ENCODE measurements around the gene ZC3HAV1.
A peak's percentile ranks its signal among the peaks of the same experiment; 100 is the strongest.
"Not testable (repeated sequence)": the region's sequence is repeated elsewhere in the genome, so short reads cannot be mapped to it uniquely, and the experiment has no call there.

Gene ZC3HAV1

GRCh38 chr7:139084709-139085108, 24.8 kb downstream of the ZC3HAV1 start:
- no peak for DNase-seq

GRCh38 chr7:139081584-139081983, 27.9 kb downstream of the ZC3HAV1 start:
- no peak for DNase-seq

DNA sequence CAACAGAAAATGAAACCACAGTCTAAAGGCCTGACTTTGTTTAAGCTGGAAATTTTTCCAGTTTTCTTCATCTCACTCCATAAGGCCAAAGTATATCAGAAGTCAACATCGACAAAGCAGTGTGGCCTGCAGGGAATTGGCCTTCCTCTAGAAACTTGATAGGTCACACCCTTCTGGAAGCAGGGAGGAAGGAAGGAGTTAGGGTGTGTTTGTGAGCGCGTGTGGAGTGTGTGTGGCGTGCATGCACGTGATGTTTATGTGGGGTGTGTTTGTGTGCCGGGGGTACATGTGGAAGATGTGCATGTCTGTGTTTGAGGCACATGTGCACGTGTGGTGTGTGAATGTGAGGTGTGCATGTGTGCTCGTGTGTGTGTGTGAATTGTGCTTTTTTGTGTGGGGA, 28.6 kb downstream of the ZC3HAV1 start:
- no peak for DNase-seq

GRCh38 chr7:139079861-139080260, 29.7 kb downstream of the ZC3HAV1 start:
- no peak for DNase-seq

DNA sequence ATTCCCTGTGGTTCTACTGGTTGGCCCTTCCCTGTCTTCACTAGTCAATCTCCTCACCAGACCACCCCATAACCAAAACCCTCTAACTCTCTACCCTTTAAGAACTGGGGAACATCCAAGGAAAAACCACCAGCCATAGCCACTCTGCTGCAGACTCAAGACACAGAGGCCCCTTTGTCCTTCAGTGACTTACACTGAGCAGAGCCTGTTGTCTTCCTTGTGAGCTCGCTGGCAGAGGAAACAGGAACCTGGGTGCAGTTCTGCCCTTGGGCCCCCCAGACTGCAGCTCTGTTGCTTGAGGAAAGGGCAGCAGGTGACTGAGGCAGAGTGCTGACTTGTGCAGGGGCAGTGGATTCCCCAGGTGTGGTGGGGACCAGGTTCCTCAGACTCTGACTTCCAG, 30.6 kb downstream of the ZC3HAV1 start:
- DNase-seq: no peak

DNA sequence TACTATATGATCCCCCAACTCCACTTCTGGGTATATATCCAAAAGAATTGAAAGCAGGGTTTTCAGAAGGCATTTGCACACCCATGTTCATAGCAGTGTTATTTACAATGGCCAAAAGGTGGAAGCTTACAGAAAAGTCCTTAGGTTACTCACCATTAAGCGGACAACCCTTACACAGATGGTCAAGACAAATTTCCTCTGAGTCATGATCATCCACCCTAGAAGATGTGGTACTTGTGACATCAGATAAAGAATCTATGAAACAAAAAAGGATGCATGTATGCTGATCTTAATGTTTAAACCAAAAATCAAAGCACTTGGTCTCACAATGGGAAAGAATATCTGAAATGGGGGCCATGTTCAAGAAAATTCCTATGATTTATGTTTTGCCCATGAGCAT, 31.1 kb downstream of the ZC3HAV1 start:
- DNase-seq: no peak

GRCh38 chr7:139077706-139078105, 31.8 kb downstream of the ZC3HAV1 start:
- DNase-seq: not testable (repeated sequence)

DNA sequence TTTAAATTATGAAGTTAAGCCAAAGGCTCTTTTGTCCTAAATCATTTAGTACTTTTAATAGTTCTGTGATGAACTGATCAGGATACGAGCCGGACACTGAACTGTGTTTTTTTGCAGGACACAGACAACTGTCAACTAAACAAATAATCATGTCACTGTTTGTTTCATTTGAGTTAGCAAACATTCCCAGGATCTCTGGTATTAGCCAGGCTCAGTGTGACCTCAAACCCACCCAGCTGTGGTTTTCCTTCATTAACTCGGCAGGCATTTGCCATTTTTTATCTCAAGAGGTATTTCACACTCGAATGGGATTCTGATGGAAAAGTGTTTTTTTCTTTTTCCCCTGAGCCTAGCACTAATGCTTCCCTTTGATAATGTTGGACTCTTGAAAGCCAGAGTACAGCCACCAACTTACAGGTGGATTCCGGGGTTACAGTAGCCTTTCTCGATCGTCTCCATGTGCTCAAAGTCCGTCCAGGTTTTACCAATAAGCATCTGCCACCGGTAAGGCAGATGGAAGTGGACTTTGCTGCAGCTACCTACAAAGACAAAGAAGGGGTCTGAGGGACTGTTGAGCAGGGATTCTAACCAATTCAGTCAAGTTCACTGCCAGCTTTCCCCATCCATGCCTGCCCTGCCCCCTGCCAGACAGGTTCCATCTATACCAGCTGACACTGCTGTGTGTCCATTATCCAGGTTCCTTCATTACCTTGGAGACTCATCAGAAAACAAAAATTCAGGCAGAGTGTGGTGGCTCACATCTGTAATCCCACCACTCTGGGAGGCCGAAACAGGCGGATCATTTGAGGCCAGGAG, 33.4 kb downstream of the ZC3HAV1 start:
- no peak for DNase-seq

DNA sequence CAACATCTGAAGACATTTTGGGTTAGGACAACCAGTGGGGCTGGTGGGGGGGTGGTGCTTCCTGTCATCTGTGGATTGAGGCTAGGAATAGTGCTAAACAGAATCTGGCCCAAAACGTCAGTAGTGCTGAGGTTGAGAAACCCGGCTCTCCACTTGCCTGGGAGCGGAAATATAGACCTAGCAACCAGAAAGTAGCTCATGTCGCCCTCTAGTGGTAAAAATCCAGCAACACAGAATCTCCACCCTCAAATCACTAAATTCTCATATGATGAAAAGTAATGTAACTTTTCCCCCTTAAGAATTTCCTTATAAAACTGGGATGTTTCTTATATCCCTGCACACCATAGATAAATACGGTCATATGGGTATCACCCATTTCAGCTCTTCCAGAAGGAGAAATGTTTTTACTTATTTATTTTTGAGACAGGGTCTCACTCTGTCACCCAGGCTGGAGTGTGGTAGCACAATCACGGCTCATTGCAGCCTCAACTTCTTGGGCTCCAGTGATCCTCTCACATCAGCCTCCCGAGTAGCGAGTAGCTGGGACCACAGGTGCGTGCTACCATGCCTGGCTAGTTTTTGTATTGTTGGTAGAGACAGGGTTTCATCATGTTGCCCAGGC, 34.4 kb downstream of the ZC3HAV1 start:
- peak; percentile 78 for DNase-seq

GRCh38 chr7:139072796-139073195, 36.7 kb downstream of the ZC3HAV1 start:
- no peak for DNase-seq

- no peak for DNase-seq
Measured at GRCh38 chr7:139071680-139072079, 37.8 kb downstream of the ZC3HAV1 start.

DNA sequence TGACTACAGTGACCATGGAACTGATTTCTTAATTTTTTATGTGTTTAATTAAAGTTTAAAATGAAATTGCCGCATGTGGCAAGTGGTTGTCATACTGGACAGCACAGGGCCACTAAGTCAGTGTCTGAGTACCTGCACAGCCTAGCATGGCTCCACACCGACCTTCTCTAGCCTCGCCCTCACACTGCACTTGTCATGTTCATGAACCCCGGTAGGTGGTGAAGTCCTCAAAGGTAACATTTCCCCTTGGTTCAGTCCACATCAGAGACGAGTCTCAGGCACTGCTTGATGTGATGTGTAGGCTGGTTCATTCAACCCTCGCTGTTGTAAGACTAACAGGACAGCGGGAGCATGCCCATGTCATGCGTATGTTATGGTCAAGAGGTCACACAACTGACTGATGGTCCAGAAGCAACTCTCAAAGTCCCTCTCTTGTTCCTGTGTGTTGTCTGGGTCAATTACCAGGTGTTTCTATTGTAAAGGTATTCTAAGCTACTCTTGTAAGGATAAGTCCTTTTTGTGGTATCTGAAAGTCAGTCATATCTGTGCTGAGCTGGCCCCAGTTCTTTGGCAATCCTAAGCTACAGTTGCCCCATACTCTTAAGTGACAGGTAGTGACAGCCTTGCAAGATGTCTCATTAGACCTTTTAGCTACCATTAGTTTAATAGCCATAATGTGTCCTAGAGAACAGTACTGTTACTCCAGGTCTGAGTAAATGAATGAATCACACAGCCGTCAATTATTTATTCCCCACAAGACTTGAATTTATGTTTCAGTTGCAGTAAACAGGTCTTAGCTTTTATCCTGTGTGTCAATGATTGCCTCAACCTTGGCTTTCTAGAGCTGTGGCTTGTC, 40.7 kb downstream of the ZC3HAV1 start:
- no peak for DNase-seq

- DNase-seq: no peak
Measured at GRCh38 chr7:139066315-139066714, 43.2 kb downstream of the ZC3HAV1 start.

- DNase-seq: no peak
Measured at GRCh38 chr7:139065323-139065722, 44.2 kb downstream of the ZC3HAV1 start.

DNA sequence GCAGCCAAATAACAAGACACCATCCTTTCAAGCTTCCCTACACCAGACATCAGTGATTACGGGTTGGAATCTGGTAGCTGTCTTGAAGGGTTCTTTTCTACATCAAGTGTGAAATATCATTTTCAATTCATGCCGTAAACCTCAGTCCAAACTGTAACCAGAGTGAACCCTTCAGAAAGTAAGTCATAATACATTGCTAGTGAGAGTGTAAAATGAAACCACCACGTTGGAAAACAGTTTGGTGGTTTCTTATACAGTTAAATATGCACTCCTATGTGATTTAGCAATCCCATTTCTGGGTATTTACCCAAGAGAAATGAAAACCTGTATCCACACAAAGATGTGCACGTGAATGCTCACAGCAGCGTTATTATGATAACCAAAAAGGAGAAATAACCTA, 48.1 kb downstream of the ZC3HAV1 start:
- DNase-seq: no peak

DNA sequence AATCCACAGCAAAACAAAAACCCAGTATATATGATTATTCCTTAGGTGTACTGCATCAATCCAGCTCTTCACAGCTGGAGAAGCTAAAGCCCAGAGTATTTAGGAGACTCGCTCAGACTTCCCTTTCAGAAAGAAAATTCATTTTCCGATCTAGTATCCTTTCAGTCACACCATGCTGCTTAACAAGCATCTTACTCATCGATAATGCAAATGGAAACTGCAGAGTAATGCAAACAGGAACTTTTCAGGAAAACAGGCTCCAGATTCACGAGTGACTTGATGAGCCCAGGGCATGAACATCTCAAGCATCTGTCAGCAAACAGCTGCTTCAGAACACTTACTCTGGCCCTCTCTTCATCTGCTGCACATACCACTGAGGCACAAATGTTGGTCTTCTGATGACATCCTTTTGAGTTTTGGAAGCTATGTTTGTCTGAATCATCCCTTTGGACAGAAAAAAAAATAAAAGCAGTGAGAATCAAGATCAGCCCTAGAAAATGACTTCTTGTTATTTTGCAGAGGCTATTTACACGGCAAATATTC, 48.8 kb downstream of the ZC3HAV1 start:
- no peak for DNase-seq

DNA sequence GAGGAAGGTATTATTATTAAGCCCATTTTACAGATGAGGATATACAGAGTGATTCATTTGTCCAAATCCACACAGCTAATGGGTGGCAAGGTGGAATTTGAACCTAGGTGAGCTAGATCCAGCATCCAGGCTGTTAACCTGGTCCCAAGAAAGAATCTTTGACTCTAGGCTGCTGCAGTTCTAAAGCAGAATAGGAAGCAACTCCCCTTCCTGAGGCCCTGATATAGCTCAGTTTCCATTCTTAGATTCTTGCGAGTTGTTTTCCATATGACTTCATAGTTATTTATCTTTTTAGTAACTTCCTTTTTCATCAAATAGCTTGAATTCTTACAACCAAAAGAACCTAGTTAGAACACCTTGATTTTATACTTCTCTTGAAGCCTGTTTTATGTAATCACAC, 49.6 kb downstream of the ZC3HAV1 start:
- DNase-seq: no peak

DNA sequence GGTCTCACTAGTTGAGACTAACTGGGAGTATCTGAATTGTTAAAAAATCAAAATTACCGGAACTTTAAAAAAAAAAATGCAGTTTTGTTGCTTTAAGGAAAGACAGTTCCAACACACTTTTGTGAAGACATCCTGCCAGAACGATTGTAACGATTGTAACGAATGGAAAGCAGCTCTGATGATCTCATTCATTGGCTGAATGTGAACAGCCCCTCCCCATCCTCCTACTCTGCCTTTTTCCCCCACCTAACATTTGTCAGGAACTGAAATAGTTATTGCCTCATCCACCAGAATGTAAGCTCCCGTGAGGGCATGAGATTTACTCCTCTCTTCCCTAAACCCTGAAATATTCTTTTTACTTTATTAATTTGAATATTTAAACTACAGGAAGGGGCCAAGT, 50.6 kb downstream of the ZC3HAV1 start:
- DNase-seq: peak; percentile 54

DNA sequence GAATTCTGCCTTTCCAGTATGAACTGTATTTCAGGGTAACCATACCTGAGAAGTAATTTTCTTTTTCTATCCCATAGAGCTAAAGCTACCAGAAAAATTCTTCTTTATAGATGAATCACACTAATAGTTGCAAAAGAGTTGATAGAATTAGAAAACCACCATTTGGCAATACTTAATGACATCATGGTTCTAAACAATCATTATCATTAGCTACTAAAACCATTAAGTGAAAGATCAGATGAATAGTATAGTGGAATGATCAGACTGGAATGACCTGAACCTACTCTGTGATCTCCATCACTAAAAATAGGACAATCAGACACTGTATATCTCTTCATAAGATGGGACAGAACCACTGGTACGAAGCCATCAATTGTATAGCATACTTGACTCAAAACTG, 53.8 kb downstream of the ZC3HAV1 start:
- no peak for DNase-seq

DNA sequence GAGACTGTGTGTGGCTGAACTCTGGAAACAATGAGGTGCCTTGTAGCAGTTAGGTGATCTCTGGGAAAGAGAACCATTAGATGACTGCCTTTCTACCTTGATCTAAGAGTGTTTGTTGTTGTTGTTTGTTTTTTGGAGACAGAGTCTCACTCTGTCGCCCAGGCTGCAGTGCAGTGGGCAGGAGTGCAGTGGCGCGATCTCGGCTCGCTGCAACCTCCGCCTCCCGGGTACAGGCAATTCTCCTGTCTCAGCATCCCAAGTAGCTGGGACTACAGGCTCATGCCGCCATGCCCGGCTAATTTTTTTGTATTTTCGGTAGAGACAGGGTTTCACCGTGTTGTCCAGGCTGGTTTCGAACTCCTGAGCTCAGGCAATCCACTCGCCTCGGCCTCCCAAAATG, 54.9 kb downstream of the ZC3HAV1 start:
- DNase-seq: not testable (repeated sequence)

DNA sequence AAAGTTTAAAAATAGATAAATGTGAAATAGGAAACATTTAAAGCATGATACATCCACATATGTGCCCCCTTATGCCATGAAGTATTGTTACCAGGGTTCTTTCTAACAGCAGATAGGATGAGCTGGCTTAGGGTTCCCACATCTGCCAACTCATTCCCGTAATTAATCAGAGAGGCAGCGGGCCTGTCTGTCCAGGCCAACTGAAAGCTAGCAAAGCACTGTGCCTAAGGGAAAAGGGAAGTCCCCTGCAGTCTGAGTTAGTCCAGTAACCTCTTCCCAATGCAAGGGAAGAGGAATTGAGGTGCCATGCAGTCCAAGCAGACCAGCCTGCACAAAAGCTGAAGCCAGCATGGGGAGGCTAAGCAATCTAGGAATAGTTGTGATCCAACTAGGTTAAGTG, 55.4 kb downstream of the ZC3HAV1 start:
- no peak for DNase-seq

- no peak for DNase-seq
Measured at GRCh38 chr7:139051655-139052054, 57.9 kb downstream of the ZC3HAV1 start.

DNA sequence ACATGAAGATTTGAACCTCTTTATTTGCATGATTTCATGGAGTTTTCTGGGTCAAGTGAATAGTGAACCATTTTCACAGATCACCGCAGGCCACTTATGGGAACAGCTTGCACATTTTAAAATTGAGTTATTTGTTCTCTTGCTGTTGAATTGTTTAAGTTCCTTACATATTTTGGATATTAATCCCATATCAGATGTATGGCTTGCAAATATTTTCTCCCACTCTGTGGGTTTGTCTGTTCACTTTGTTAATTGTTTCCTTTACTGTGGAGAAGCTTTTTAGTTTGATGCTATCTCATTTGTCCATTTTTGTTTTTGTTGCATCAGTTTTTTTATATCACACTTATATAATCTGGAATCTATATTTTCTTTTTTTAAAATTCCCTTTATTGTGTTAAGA, 59.6 kb downstream of the ZC3HAV1 start:
- DNase-seq: peak; percentile 55

Data from fibroblast of skin of abdomen (primary cell).